Fibroblast of skin of scalp (primary cell): ENCODE results near the gene TGFB3.
A peak's percentile ranks its signal among the peaks of the same experiment; 100 is the strongest.
"Not testable (repeated sequence)": the region's sequence is repeated elsewhere in the genome, so short reads cannot be mapped to it uniquely, and the experiment has no call there.

Experiments used
- DNase-seq: peaks from one replicate; pipeline ENCODE4 v3.0.0-alpha.2; 2013

Gene TGFB3

DNA sequence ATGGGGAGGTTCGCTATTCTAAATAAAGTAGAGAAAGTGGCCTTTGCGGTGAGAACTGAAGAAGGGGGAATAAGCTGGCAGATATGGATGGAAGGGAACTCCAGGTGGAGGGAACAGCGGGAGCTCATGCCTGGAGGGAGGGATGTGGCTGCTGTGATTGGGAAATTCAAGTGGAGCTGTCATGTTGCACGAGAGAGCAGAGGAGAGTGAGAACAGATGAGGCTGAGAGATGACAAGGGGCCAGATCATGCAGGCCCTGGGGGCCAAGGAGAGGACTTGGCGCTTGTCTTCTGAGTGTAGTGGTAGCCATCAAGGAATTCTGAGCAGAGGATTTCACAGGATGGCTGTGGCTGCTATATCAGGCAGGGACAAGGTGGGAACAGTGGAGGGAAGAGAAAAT is 35.0 kb downstream of the TGFB3 start:
- no peak for DNase-seq

DNA sequence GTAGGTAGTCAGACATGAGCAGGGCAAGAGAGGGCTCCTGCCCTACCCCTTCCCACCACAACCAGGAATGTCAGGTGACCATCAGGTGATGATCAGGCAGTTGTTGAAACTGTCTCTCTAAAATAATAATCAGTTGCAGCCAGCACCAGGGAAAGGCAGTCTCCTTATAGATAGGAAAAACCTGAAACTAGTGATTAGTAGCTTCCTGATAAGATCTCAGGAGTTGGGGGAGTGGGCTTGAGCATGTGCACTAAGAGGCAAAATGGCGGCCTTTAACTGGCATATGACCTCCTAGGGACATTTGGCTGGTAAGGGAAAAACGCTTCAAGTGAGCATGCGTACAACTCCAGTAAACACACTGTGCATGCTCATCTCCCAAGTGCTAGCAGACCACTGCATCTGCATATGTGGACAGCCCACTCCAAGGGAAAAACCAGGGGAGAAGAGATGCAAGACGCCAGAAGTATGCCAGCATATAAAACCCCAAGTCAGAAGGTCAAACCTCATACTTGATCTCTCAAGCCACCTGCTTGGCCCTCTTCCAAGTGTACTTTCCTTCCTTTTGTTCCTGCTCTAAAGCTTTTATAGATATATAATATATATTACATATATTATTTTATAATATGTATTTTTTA is 37.1 kb downstream of the TGFB3 start:
- DNase-seq, result no peak

DNA sequence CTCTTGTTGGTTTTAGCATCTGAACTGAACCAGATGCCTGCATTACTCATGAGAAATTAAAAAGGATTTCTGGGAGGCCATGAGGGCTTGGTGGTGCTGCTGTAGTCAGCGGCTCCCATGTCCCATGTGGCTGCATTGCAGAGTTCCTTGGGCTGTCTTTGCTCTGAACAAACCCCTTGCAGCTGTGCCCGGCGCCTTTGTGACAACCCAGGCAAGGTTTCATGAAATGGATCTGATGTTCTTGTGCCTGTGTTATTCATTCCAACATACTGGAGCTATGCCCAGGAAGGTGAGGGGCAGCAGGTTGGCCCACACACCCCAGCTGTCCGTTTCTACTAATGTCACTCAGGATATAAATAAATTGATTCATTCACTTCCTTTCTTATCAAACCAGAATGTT is 40.8 kb downstream of the TGFB3 start:
- peak; percentile 37 for DNase-seq

DNA sequence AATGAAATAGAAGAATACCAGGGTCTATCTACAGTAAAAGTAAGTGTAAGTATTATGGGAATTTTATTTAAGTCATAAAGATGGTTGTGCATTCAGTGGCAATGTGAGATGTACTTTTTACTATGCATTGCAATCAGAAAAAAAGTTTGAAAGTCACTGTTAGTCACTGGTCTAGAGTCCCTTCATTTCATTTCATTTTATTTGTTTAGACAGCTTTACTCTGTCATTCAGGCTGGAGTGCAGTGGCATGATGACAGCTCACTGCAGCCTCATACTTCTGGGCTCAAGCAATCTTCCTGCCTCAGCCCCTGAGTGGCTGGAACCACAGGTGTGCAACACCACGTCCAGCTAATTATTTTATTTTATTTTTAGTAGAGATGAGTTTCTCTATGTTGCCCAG is 42.6 kb downstream of the TGFB3 start:
- no peak for DNase-seq

DNA sequence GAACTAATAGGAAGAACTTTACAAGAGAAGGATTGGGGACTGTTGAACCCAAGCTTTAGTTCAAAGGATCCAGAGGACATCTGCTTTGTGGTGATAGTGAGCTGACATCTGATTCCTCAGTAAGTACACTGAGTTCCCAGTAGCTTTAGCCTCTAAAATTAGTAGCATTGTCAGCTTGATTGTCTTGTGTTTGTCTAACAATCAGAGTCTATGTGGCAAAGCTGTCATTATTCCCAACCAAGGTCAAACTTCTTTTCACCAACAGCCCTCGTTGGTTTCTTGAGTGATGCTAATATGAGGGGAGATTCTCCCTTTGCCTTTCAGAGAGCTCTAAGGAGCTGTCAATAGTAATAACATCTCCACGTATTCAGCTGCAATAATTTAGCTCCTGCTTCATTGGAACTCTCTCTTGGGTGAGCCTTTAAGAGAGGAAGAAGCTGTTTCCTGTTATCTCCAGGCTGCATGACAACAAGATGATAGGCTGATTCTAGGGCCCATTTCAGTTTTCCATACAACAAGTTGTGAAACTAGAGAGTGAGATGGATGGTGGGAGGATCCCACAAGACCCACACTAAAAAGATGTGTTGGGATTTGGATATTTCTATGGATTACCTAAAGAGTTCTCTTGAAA is 46.7 kb downstream of the TGFB3 start:
- DNase-seq, result no peak

DNA sequence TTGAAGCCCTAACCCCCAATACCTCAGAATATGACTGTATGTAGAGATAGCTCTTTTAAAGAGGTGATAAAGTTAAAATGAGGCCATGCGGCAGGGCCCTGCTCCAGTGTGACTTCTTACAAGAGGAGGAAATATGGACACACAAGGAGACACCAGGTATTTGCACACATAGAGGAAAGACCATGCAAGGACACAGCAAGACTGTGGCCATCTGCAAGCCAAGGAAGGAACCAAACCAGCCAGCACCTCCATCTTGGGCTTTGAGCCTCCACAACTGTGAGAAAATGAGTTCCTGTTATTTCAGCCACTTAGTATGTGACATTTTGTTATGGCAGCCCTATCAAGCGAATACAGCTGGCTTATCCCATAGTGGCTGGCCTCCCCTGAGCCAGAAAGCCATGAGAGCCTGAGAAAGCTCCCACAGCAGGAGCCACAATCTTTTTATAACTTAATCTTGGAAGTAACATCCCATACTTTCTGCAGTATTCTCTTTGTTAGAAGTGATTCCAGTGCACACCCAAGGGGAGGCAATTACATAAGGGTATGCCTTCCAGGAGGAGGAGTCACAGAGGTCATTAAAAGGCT is 48.0 kb downstream of the TGFB3 start:
- DNase-seq, result no peak

DNA sequence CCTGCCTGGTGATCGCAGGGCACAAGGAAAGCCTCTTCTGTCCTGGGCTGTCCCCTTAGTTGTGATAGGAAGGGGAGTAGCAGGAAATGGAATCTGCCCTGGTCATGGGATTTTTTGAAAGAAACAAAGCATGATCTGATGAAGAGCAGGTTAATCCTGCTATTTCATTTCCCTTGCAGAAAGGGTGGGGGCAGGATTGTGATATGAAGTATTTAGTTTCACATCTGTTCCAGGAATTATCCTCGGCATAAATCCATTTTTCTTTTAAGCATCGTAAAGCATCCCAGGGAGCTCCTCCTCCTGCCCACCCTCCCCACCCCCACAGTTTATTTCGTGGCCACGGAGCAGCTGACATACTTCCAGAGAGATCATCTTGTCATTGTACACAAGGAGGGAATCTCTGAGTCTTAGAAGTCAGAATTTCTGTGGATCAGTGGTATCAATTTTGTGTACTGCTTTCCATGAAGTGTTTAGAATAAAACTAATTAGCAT is 53.1 kb downstream of the TGFB3 start:
- DNase-seq, result peak; percentile 10

DNA sequence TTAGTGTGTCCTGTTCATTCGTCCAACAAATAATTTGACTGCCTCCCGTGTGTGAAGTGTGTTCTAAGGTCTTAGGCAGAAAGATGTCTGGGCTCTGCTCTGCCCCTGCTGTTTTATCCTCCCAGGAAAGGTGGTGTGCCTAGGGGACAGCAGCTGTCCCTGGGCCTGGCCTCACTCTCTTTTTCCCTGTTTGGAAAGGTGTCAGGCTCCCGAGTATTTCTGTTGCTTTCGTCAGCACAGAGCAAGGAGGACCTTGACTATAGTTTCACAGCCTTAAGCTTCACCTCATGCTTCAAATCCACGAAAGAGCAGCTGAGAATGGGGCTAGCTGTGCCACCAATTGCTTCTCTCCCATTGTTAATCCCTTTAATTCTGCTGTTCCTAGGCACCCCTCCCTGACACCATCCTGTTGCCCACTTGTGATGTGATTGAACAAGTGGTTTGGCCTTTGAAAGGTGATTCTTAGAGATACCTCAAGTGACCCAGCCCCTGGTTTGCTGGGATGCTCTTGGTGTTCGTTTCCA is 54.2 kb downstream of the TGFB3 start:
- no peak for DNase-seq

DNA sequence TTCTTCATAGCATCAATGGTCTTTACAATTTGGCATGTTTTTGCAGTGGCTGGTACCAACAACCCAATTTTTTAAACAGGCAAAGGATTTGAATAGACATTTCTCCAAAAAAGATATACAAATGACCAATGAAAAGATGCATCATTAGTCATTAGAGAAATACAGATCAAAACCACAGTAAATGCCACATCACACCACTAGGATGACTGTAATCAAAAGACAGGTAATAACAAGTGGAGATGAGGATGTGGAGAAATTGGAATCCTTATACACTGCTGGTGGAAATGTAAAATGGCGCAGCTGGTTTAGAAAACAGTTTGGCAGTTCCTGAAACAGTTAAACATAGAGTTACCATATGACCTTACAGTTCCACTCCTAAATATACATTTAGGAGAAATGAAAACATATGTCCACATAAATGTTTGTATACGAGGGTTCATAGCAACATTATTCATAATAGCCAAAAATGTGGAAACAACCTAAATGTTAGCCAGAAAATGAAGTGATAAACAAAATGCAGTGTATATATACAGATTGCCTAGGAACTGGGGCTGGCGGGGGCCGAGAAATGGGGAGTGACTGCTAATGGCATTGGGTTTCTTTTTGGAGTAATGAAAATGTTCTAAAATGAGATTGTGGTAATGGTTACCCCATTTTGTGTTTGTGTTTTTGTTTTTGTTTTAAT is 55.2 kb downstream of the TGFB3 start:
- no peak for DNase-seq

DNA sequence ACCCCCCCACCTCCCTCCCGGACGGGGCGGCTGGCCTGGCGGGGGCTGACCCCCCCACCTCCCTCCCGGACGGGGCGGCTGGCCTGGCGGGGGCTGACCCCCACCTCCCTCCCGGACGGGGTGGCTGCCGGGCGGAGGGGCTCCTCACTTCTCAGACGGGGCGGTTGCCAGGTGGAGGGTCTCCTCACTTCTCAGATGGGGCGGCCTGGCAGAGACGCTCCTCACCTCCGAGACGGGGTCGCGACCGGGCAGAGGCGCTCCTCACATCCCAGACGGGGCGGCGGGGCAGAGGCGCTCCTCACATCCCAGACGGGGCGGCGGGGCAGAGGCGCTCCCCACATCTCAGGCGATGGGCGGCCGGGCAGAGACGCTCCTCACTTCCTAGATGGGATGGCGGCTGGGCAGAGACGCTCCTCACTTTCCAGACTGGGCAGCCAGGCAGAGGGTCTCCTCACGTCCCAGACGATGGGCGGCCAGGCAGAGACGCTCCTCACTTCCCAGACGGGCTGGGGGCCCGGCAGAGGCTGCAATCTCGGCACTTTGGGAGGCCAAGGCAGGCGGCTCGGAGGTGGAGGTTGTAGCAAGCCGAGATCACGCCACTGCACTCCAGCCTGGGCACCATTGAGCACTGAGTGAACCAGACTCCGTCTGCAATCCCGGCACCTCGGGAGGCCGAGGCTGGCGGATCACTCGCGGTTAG is 56.5 kb downstream of the TGFB3 start:
- not testable (repeated sequence) for DNase-seq

DNA sequence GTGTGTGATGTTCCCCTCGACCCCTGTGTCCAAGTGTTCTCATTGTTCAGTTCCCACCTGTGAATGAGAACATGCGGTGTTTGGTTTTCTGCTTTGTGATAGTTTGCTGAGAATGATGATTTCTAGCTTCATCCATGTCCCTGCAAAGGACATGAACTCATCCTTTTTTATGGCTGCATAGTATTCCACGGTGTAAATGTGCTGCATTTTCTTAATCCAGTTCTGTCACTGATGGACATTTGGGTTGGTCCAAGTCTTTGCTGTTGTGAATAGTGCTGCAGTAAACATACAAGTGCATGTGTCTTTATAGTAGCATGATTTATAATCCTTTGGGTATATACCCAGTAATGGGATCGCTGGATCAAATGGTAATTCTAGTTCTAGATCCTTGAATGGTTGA is 61.4 kb downstream of the TGFB3 start:
- DNase-seq, result not testable (repeated sequence)

DNA sequence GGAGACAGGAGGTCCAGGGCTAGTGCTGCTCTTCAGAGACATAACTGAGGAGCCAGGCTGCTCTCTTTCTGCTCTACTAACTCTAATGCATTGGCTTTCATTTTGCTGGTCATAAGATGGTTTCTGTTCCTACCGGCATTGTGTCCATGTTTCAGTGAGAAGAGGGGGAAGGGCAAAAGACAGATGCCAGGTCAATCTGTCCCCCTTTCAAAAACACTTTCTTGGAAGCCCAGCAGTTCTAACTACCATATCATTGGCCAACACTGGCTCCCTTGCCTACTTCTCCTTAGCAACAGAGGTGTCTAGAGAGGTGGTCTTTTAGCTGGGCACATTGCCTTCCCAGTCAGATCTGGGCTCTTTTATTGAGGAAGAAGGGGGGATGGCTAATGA is 63.9 kb downstream of the TGFB3 start:
- no peak for DNase-seq

DNA sequence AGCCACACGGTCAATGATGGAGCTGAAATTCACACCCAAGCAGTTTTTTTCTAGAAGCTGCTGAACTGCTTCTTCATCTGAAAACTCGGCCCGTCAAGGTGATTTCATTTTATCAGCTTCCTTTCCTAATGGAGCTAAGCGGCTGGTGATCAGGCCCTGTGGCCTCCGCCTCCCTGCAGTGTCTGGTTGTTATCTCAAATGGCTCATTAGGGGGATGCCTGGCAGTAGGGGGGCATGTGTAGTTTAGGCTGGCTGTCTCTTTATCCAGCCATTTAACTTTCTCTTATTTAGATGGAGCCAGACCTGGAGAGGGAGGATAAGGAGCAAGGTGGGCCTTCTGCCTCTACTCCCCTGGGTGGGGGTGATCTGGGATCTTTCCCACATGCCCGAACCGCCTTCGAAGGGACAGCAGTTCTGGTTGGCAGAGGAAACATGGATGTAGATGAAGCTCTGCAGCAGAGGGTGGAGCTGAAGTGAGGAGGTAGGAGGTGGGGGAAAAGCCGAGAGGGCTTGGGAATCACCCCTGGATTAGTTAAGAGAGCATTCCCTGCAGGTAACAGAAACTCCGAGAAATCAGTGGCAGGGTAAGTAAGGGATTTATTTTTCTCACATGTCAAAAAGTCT is 64.4 kb downstream of the TGFB3 start:
- no peak for DNase-seq

DNA sequence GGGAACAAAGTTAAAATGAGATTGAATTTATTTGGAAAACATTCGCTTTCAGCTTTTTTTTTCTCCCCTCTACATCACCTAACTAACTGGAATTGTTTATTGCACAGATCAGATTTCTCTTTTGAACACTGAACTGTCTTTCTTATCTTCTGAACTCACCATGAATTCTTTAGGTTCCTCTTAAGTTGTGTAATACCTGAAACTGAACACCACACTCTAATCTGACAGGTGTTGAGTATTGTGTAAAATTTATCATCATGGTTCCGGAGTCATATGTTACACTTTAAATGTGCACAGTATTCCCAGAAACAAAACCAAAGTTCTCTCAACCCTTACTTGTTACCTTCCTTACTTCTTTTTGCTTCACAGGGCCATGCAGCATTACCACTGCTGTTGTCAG is 66.8 kb downstream of the TGFB3 start:
- DNase-seq, result no peak

DNA sequence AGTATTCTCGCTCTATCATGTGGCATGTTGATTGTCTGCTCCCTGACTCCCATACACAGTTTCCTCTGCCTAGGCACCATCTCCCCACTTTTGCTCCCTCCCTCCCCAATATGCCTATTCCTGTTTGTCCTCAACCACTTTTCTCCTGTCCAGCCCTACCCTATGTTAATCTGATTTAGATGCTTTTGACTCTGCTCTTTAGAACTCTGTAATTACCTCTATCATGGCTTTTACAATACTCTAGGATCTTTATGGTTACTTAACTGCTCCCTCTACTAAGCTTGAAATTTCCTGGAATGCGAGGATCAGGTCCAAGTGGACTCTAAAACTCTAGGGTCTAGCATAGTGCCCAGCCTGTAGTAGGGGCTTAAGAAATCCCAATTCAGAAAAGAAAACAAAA is 68.6 kb downstream of the TGFB3 start:
- no peak for DNase-seq

DNA sequence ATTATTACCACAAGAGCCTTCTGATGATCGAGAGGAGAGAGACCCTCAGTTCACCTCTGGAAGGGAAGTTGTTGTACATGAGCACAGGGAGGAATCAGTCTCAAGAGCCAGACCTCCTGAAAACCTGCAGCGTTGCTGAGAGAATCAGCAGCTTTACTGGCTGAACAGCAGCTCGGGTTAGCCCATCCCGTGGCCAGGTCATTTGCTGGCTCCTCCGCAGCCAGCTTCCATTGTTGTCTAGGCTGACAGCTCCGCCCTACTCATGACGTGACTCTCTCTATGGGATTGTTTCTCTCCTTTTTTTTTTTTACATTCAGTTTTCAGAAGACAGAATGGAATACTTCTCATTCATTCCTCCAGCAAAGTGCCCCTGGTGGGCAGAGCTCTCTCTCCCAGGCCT is 69.9 kb downstream of the TGFB3 start:
- peak; percentile 5 for DNase-seq

DNA sequence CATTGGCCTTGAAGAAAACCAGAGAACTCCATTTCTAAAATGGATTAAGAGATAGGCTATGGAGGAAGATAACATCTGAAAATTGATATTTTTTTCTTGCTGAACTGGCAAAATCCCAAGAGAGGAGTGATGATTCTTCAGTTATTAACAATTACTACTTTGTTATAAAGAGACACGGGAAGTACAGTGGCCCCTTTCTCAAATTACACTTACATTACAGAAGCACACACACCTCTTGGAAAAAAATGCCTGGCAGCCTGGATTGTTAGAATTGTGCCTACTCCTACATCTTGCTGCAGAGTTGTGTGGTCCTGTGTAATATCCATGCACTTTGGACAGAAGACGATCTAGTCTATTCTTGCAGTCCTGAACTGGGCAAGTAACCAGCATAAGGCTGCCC is 71.7 kb downstream of the TGFB3 start:
- no peak for DNase-seq

DNA sequence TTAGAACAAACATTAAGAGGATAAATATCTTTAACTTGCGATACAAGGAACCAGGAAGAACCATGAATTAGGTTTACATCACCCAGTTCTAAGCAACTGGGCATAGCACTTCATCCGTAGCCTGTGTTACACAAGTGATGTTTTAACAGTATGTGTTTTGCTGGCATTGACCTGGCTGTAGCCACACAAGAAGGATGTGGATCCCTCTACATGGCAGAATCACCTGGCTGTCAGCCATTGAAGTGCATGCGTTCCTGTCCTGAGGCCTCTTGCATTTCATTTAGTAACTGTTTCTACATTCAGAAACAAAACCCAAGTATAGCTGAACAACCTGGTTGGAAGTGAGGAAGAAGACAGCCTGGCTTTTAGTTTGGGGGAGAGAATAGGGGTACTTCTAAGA is 72.2 kb downstream of the TGFB3 start:
- DNase-seq, result no peak
